K562 (cell line): Measurements from ENCODE around the gene RBBP5. TPM values are rescaled to one million over a fixed set of nuclear protein-coding genes. Genes with fewer than 3 reads are reported as not detected.
A peak's percentile ranks its signal among the peaks of the same experiment; 100 is the strongest.

ENCODE experiments used
- ARHGAP35 ChIP-seq: fragments of 450-650 bp; IDR thresholded peaks from 2 replicates; pipeline ENCODE4 v1.6.1; 2018; ENCODE audit not compliant: partially characterized antibody
- ATF3 ChIP-seq, 2 experiments: fragments of 450-650 bp in 1 of 2; sonication (generic) in 1 of 2; formaldehyde crosslinking in 1 of 2; IDR thresholded peaks in 1 of 2; conservative IDR thresholded peaks in 1 of 2; 2 replicates each; pipeline versions ENCODE4 v1.6.1 to v1.8.1; 2016 to 2023; ENCODE audit warnings: mild to moderate bottlenecking in 2 of 2, moderate library complexity in 2 of 2, inconsistent platforms in 1 of 2, missing genetic modification reagents in 1 of 2
- BCL6 ChIP-seq: fragments of 250-450 bp; sonication (Bioruptor Pico); IDR thresholded peaks from 2 replicates; pipeline ENCODE4 v1.4.0; 2020
- CBFA2T3 ChIP-seq: fragments of 450-650 bp; IDR thresholded peaks from 2 replicates; pipeline ENCODE4 v1.6.1; 2017
- EP300 ChIP-seq: IDR thresholded peaks from 2 replicates; pipeline ENCODE4 v1.6.1; 2012; ENCODE audit warnings: low read length, improper control_type of control experiment
- HDAC1 ChIP-seq, 2 experiments: fragments of 450-650 bp; IDR thresholded peaks; 2 replicates each; pipeline ENCODE4 v1.6.1; 2016 to 2017; ENCODE audit warnings: inconsistent platforms in 1 of 2, mild to moderate bottlenecking in 1 of 2, moderate library complexity in 1 of 2
- HMG20B ChIP-seq: fragments of 250-450 bp; sonication (Bioruptor Pico); IDR thresholded peaks from 2 replicates; pipeline ENCODE4 v1.5.0; 2021; ENCODE audit warnings: mild to moderate bottlenecking
- HNRNPLL ChIP-seq: fragments of 200-400 bp; formaldehyde crosslinking; IDR thresholded peaks from 2 replicates; pipeline ENCODE4 v1.6.1; 2017; ENCODE audit warnings: low read length, low read depth, mild to moderate bottlenecking; ENCODE audit not compliant: poor library complexity, severe bottlenecking
- KLF1 ChIP-seq: fragments of 450-650 bp; IDR thresholded peaks from 2 replicates; pipeline ENCODE4 v1.6.1; 2016; ENCODE audit warnings: missing genetic modification characterization, missing compliant biosample characterization
- NFATC3 ChIP-seq: fragments of 450-650 bp; IDR thresholded peaks from 2 replicates; pipeline ENCODE4 v1.6.1; 2017; ENCODE audit warnings: mild to moderate bottlenecking
- NR4A1 ChIP-seq, 2 experiments: fragments of 250-450 bp in 1 of 2; fragments of 450-650 bp in 1 of 2; sonication (Bioruptor Pico) in 1 of 2; IDR thresholded peaks; 2 replicates each; pipeline versions ENCODE4 v1.4.0 to v1.6.1; 2016 to 2020; ENCODE audit warnings: mild to moderate bottlenecking in 2 of 2, missing compliant biosample characterization in 1 of 2, missing genetic modification characterization in 1 of 2, moderate library complexity in 1 of 2
- PBX2 ChIP-seq, 2 experiments: IDR thresholded peaks in 1 of 2; conservative IDR thresholded peaks in 1 of 2; 2 replicates each; pipeline ENCODE4 v1.6.1; 2016; ENCODE audit warnings: low read depth in 2 of 2, mild to moderate bottlenecking in 1 of 2, missing compliant biosample characterization in 1 of 2, missing genetic modification characterization in 1 of 2, moderate library complexity in 1 of 2
- PRDM10 ChIP-seq: fragments of 450-650 bp; IDR thresholded peaks from 2 replicates; pipeline ENCODE4 v1.6.1; 2018; ENCODE audit not compliant: partially characterized antibody
- RAD51 ChIP-seq: fragments of 450-650 bp; IDR thresholded peaks from 2 replicates; pipeline ENCODE4 v1.7.1; 2016; ENCODE audit warnings: low read depth, mild to moderate bottlenecking, borderline replicate concordance
- RBM34 ChIP-seq: fragments of 200-400 bp; formaldehyde crosslinking; IDR thresholded peaks from 2 replicates; pipeline ENCODE4 v1.6.1; 2018; ENCODE audit warnings: low read length, borderline replicate concordance; ENCODE audit not compliant: insufficient read depth
- RCOR1 ChIP-seq, 2 experiments: IDR thresholded peaks; 2 replicates each; pipeline ENCODE4 v1.6.1; 2012; ENCODE audit warnings: low read depth in 2 of 2, low read length in 2 of 2, borderline replicate concordance in 1 of 2, improper control_type of control experiment in 1 of 2
- SMAD3 ChIP-seq: fragments of 450-650 bp; formaldehyde crosslinking; conservative IDR thresholded peaks from 2 replicates; pipeline ENCODE4 v1.4.0; 2020; ENCODE audit warnings: mild to moderate bottlenecking
- SOX6 ChIP-seq: fragments of 450-650 bp; IDR thresholded peaks from 2 replicates; pipeline ENCODE4 v1.6.1; 2014; ENCODE audit warnings: mild to moderate bottlenecking
- ZNF175 ChIP-seq: fragments of 200-800 bp; sonication (Bioruptor generic); IDR thresholded peaks from 2 replicates; pipeline ENCODE4 v1.6.1; 2016; ENCODE audit warnings: low read depth, mild to moderate bottlenecking, missing genetic modification characterization, missing compliant biosample characterization
- polyA plus RNA-seq, 8 experiments: library from polyadenylated mRNA; depleted of rRNA in 4 of 8; stranded (reverse) in 5 of 8; unstranded in 3 of 8; fragments of >200 nt; fragmentation: Nextera tagmentation in 2 of 8; fragmentation: Illumina TruSeq in 1 of 8; extraction: Ambion mirVana in 2 of 8; extraction: Trizol in 1 of 8; gene quantifications; 2 replicates each; pipeline versions ENCODE4 v1.2.1 to v1.2.3, GENCODE V29; 2011 to 2014; ENCODE audit warnings: inconsistent platforms in 1 of 8, missing spikeins in 1 of 8
- total RNA-seq, 7 experiments: library from RNA; depleted of rRNA in 6 of 7; stranded (reverse); fragments of >200 nt in 6 of 7; fragmentation: Illumina TruSeq in 2 of 7; extraction: Trizol in 2 of 7; gene quantifications; 2 replicates each; pipeline versions ENCODE4 v1.2.1 to v1.2.3, GENCODE V29; 2011 to 2021; ENCODE audit warnings: low replicate concordance in 1 of 7

Gene RBBP5
- total and polyA plus RNA-seq, 9 of the 15 experiments (the other 6 are each of a cell fraction or from before 2014, with no cell fraction given): 17.2 to 37.4 (median 28.4) TPM

- TF ChIP-seq NR4A1 (CRISPR knock-in tag; IDR thresholded peaks at IDR 0.05): no peak
- TF ChIP-seq NR4A1 (tag; IDR thresholded peaks at IDR 0.05): peak; percentile 49; the same call in 1 of the 2 replicates
- TF ChIP-seq HNRNPLL: no peak
- TF ChIP-seq HMG20B (CRISPR knock-in tag): 0 out of 2 replicates have a peak, but pooled peaks have one; percentile 70
- TF ChIP-seq SOX6: 0 out of 2 replicates have a peak, but pooled peaks have one; percentile 46
- peak; percentile 21; the same call in 1 of the 2 replicates for TF ChIP-seq NFATC3
- peak; percentile 85 for TF ChIP-seq ATF3 (IDR thresholded peaks at IDR 0.05)
- TF ChIP-seq ATF3 (CRISPR knock-in tag; conservative IDR thresholded peaks at IDR 0.05): no peak
- TF ChIP-seq RCOR1 (IDR thresholded peaks at IDR 0.05; ENCODE audit: borderline replicate concordance in 1 of 2, low read depth in 2 of 2, low read length in 2 of 2): peak in 1 of 2 experiments; percentile 69; a peak in 2 of 4 replicates
- 0 out of 2 replicates have a peak, but pooled peaks have one; percentile 12 for TF ChIP-seq PBX2 (CRISPR knock-in tag; IDR thresholded peaks at IDR 0.05; ENCODE audit: low read depth)
- peak; percentile 68 for TF ChIP-seq PBX2 (tag; conservative IDR thresholded peaks at IDR 0.05; ENCODE audit: low read depth)
- TF ChIP-seq ZNF175: peak; percentile 96
- TF ChIP-seq SMAD3: peak; percentile 36; the same call in 1 of the 2 replicates
- peak; percentile 39; the same call in 1 of the 2 replicates for TF ChIP-seq CBFA2T3
- TF ChIP-seq RBM34: no peak
- TF ChIP-seq BCL6 (CRISPR knock-in tag): 0 out of 2 replicates have a peak, but pooled peaks have one; percentile 5
- TF ChIP-seq RAD51: no peak
- TF ChIP-seq HDAC1 (IDR thresholded peaks at IDR 0.05): no peak
- TF ChIP-seq PRDM10: peak; percentile 34
- TF ChIP-seq EP300: peak; percentile 86
- no peak for TF ChIP-seq ARHGAP35
- 0 out of 2 replicates have a peak, but pooled peaks have one; percentile 30 for TF ChIP-seq KLF1 (tag)
These were observed 48.9 kb upstream of the RBBP5 start (continued) for GRCh38 chr1:205170532-205171269.
